HG03108 (cell line): ENCODE data around the gene STK32B.

Experiments used
- ATAC-seq: cut with Tn5 transposase; IDR thresholded peaks from one replicate; pipeline ENCODE4 v1.9.1; 2021; ENCODE audit warnings: moderate library complexity; ENCODE audit not compliant: unreplicated experiment

The STK32B gene

GRCh38 chr4:5383191-5383980 is 332.1 kb downstream of the STK32B start:
- ATAC-seq = no peak

GRCh38 chr4:5385741-5386311 is 334.5 kb downstream of the STK32B start:
- no peak for ATAC-seq

GRCh38 chr4:5386921-5387320 is 335.6 kb downstream of the STK32B start:
- ATAC-seq = no peak

- no peak for ATAC-seq
Measured at GRCh38 chr4:5387457-5387856, 336.2 kb downstream of the STK32B start.

GRCh38 chr4:5389756-5390310 is 338.6 kb downstream of the STK32B start:
- ATAC-seq = no peak

GRCh38 chr4:5391492-5391891 is 340.2 kb downstream of the STK32B start:
- ATAC-seq = no peak

GRCh38 chr4:5393911-5394513 is 342.7 kb downstream of the STK32B start:
- ATAC-seq = no peak

- no peak for ATAC-seq
Measured at GRCh38 chr4:5395781-5396180, 344.5 kb downstream of the STK32B start.

GRCh38 chr4:5398056-5398455 is 346.8 kb downstream of the STK32B start:
- no peak for ATAC-seq

- ATAC-seq = no peak
Measured at GRCh38 chr4:5399124-5399523, 347.8 kb downstream of the STK32B start.

GRCh38 chr4:5399790-5400421 is 348.6 kb downstream of the STK32B start:
- ATAC-seq = no peak

- ATAC-seq = no peak
Measured at GRCh38 chr4:5403746-5404497, 352.6 kb downstream of the STK32B start.

- no peak for ATAC-seq
Measured at GRCh38 chr4:5409237-5409636, 358.0 kb downstream of the STK32B start.

GRCh38 chr4:5409972-5410618 is 358.8 kb downstream of the STK32B start:
- ATAC-seq = no peak

- no peak for ATAC-seq
Measured at GRCh38 chr4:5412296-5412695, 361.0 kb downstream of the STK32B start.

- no peak for ATAC-seq
Measured at GRCh38 chr4:5412751-5413150, 361.5 kb downstream of the STK32B start.

GRCh38 chr4:5416637-5417036 is 365.4 kb downstream of the STK32B start:
- ATAC-seq = no peak

GRCh38 chr4:5420266-5420665 is 369.0 kb downstream of the STK32B start:
- no peak for ATAC-seq

- no peak for ATAC-seq
Measured at GRCh38 chr4:5421416-5421815, 370.1 kb downstream of the STK32B start.

GRCh38 chr4:5422195-5422594 is 370.9 kb downstream of the STK32B start:
- ATAC-seq = no peak
